ENCODE measurements around the gene NR3C1.

Gene NR3C1

GRCh38 chr5:143379606-143380005, 23.9 kb downstream of the NR3C1 start:
- Histone ChIP-seq H3K9me3 (replicated peaks; ENCODE audit: insufficient read depth, low read length) (no peaks in the 10 kb centered on the region), H3F3A (ENCODE audit: insufficient read depth, low read length) (no peaks in the 10 kb centered on the region), H3K4me3 (ENCODE audit: low read length) (no peak overlapping the region), H3K27ac (ENCODE audit: low read length) (no peak overlapping the region), H3K27me3 (replicated peaks; ENCODE audit: insufficient read depth, low read length) (no peaks in the 10 kb centered on the region), H3K36me3 (replicated peaks; ENCODE audit: insufficient read depth, low read length) (peaks cover 3% of the 10 kb centered on the region; the same call in 1 of the 2 replicates), H3K9ac (ENCODE audit: low read length) (no peak overlapping the region), H3K4me2 (ENCODE audit: low read depth, low read length) (no peak overlapping the region), H3K79me2 (ENCODE audit: low read length) (peaks cover 100% of the 10 kb centered on the region), H3K4me1 (ENCODE audit: low read length) (0 out of 2 replicates have a peak, but pooled peaks cover 6% of the 10 kb centered on the region), H2AFZ (ENCODE audit: low read length) (no peak overlapping the region), H4K20me1 (ENCODE audit: insufficient read depth, low read length) (peaks cover 73% of the 10 kb centered on the region), H3K9me2 (replicated peaks; ENCODE audit: insufficient read depth, low read length) (no peaks in the 10 kb centered on the region)
- TF ChIP-seq EZH2phosphoT487 (IDR thresholded peaks at IDR 0.05; ENCODE audit: low read length) (no peak), EZH2 (optimal IDR thresholded peaks at IDR 0.05; ENCODE audit: low read depth, low read length) (no peak), CTCF (IDR thresholded peaks at IDR 0.05; ENCODE audit: low read length) (no peak)
- DNase-seq, result no peak

DNA sequence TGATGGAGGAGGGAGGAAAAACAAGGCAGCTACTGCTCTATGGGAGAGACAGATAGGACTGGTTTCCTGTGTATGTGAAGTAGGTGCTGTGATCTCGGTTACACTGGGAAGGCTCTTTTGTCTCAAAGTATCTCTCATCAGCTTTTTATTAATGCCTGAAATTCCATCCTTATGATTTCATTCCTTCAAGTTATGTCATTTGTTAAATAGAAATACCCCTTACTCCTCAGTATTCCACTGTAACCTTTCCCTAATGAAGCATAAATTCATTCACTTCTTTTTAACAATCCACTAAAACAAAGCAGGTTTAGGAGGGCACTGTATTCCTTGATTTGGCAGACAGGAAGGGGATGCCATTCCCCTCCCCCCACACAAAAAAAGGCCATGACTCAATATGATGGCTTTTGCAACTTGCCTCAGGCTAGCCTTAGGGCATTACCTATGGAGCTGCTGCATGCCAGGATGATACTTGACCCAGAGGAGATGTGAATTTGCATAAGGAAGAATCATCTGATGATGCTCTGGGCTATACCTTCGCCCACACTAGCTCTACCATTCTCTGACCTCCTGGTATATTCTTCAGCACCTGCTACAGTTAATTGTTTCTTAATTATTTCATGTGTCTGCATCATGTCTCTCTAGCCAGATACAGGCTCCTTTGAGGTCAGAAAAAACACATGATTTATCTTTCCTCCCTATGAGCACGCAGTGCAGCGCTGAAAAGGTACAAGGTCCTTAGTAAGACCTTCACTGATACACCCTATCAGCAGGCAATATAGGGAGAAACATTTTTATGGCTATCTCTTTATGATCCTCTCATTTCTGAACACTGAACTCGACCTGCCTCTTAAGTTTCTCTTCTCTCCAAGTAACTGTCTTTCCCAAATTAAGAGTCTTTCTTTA, 26.3 kb downstream of the NR3C1 start:
- no peaks in the 10 kb centered on the region for H3F3A ChIP-seq (ENCODE audit: insufficient read depth, low read length)
- H3K4me3 ChIP-seq (ENCODE audit: low read length), result no peak overlapping the region
- DNase-seq, result no peak
- H2AFZ ChIP-seq (ENCODE audit: low read length), result no peak overlapping the region
- H3K9me3 ChIP-seq (replicated peaks; ENCODE audit: insufficient read depth, low read length), result no peaks in the 10 kb centered on the region
- H3K9ac ChIP-seq (ENCODE audit: low read length), result no peak overlapping the region
- no peak overlapping the region for H3K27ac ChIP-seq (ENCODE audit: low read length)
- peaks cover 71% of the 10 kb centered on the region for H4K20me1 ChIP-seq (ENCODE audit: insufficient read depth, low read length)
- no peaks in the 10 kb centered on the region for H3K4me1 ChIP-seq (ENCODE audit: low read length)
- H3K27me3 ChIP-seq (replicated peaks; ENCODE audit: insufficient read depth, low read length), result no peaks in the 10 kb centered on the region
- no peaks in the 10 kb centered on the region; the same call in 1 of the 2 replicates for H3K36me3 ChIP-seq (replicated peaks; ENCODE audit: insufficient read depth, low read length)
- H3K4me2 ChIP-seq (ENCODE audit: low read depth, low read length), result no peak overlapping the region
- H3K79me2 ChIP-seq (ENCODE audit: low read length), result peaks cover 100% of the 10 kb centered on the region
- TF ChIP-seq EZH2 (optimal IDR thresholded peaks at IDR 0.05; ENCODE audit: low read depth, low read length), result no peak
- no peak for TF ChIP-seq CTCF (IDR thresholded peaks at IDR 0.05; ENCODE audit: low read length)
- TF ChIP-seq EZH2phosphoT487 (IDR thresholded peaks at IDR 0.05; ENCODE audit: low read length), result no peak
- no peaks in the 10 kb centered on the region for H3K9me2 ChIP-seq (replicated peaks; ENCODE audit: insufficient read depth, low read length)

GRCh38 chr5:143376195-143376779, 27.2 kb downstream of the NR3C1 start:
- no peak overlapping the region for H3K27ac ChIP-seq (ENCODE audit: low read length)

More at GRCh38 chr5:143376195-143376779, 27.2 kb downstream of the NR3C1 start:
- Histone ChIP-seq H3K4me1 (ENCODE audit: low read length) (no peaks in the 10 kb centered on the region), H3K27me3 (replicated peaks; ENCODE audit: insufficient read depth, low read length) (no peaks in the 10 kb centered on the region), H3K4me3 (ENCODE audit: low read length) (no peak overlapping the region), H3K79me2 (ENCODE audit: low read length) (peaks cover 100% of the 10 kb centered on the region), H3K36me3 (replicated peaks; ENCODE audit: insufficient read depth, low read length) (peaks cover 4% of the 10 kb centered on the region; the same call in 1 of the 2 replicates), H3K9me2 (replicated peaks; ENCODE audit: insufficient read depth, low read length) (no peaks in the 10 kb centered on the region), H3F3A (ENCODE audit: insufficient read depth, low read length) (no peaks in the 10 kb centered on the region), H3K4me2 (ENCODE audit: low read depth, low read length) (no peak overlapping the region), H4K20me1 (ENCODE audit: insufficient read depth, low read length) (peaks cover 75% of the 10 kb centered on the region), H3K9me3 (replicated peaks; ENCODE audit: insufficient read depth, low read length) (no peaks in the 10 kb centered on the region), H3K9ac (ENCODE audit: low read length) (no peak overlapping the region), H2AFZ (ENCODE audit: low read length) (no peak overlapping the region)
- no peak for TF ChIP-seq EZH2phosphoT487 (IDR thresholded peaks at IDR 0.05; ENCODE audit: low read length)
- no peak for TF ChIP-seq CTCF (IDR thresholded peaks at IDR 0.05; ENCODE audit: low read length)
- TF ChIP-seq EZH2 (optimal IDR thresholded peaks at IDR 0.05; ENCODE audit: low read depth, low read length), result no peak
- DNase-seq, result no peak
